Occipital lobe (tissue), 2 donors: ENCODE measurements around the gene COMMD1. TPM values are rescaled to one million over a fixed set of nuclear protein-coding genes. Genes with fewer than 3 reads are reported as not detected.
"Not testable (repeated sequence)": the region's sequence is repeated elsewhere in the genome, so short reads cannot be mapped to it uniquely, and the experiment has no call there.

ENCODE experiments used
- DNase-seq: peaks from one replicate; lab custom pipeline; 2025; lab: John Stamatoyannopoulos, UW
- total RNA-seq: library from RNA; depleted of rRNA; stranded (reverse); fragments of >200 nt; gene quantifications from one replicate; pipeline ENCODE4 v1.2.3, GENCODE V29; 2014

The COMMD1 gene
- total RNA-seq, 1 donor from 2014 or later = 37.3 TPM

GRCh38 chr2:61962095-61962984 lies 56.9 kb downstream of the COMMD1 start:
- DNase-seq = no peak

GRCh38 chr2:61966087-61966727 lies 60.7 kb downstream of the COMMD1 start:
- no peak for DNase-seq

GRCh38 chr2:61967262-61967661 lies 61.8 kb downstream of the COMMD1 start:
- no peak for DNase-seq

- DNase-seq = no peak
Measured at GRCh38 chr2:61969376-61969775, 63.9 kb downstream of the COMMD1 start.

GRCh38 chr2:61970807-61971556 lies 65.5 kb downstream of the COMMD1 start:
- DNase-seq = no peak

- DNase-seq = no peak
Measured at GRCh38 chr2:61978522-61978921, 73.0 kb downstream of the COMMD1 start.

GRCh38 chr2:61980758-61981157 lies 75.3 kb downstream of the COMMD1 start:
- no peak for DNase-seq

- DNase-seq = no peak
Measured at GRCh38 chr2:61984682-61985081, 79.2 kb downstream of the COMMD1 start.

- DNase-seq = no peak
Measured at GRCh38 chr2:61988462-61989366, 83.2 kb downstream of the COMMD1 start.

GRCh38 chr2:61993422-61994024 lies 88.0 kb downstream of the COMMD1 start:
- DNase-seq = no peak

GRCh38 chr2:61994531-61994930 lies 89.1 kb downstream of the COMMD1 start:
- DNase-seq = no peak

GRCh38 chr2:61995065-61995464 lies 89.6 kb downstream of the COMMD1 start:
- no peak for DNase-seq

GRCh38 chr2:61995515-61995914 lies 90.0 kb downstream of the COMMD1 start:
- no peak for DNase-seq

- no peak for DNase-seq
Measured at GRCh38 chr2:61998426-61998825, 93.0 kb downstream of the COMMD1 start.

GRCh38 chr2:62000538-62000937 lies 95.1 kb downstream of the COMMD1 start:
- no peak for DNase-seq

- no peak for DNase-seq
Measured at GRCh38 chr2:62001431-62001830, 96.0 kb downstream of the COMMD1 start.

GRCh38 chr2:62004428-62004827 lies 99.0 kb downstream of the COMMD1 start:
- DNase-seq = not testable (repeated sequence)

- DNase-seq = no peak
Measured at GRCh38 chr2:62007555-62007954, 102.1 kb downstream of the COMMD1 start.

- DNase-seq = no peak
Measured at GRCh38 chr2:62010632-62011256, 105.3 kb downstream of the COMMD1 start.

GRCh38 chr2:62013641-62014040 lies 108.2 kb downstream of the COMMD1 start:
- DNase-seq = no peak
